ENCODE measurements around the gene C7.

C7 gene

GRCh38 chr5:41003670-41004376, 94.5 kb downstream of the C7 start:
- Histone ChIP-seq H3K4me1 (ENCODE audit: low read length) (no peaks in the 10 kb centered on the region), H3K9me3 (ENCODE audit: insufficient read depth, low read length) (no peaks in the 10 kb centered on the region), H4K20me1 (ENCODE audit: insufficient read depth, low read length) (no peaks in the 10 kb centered on the region), H3K4me3 (ENCODE audit: low read length) (no peak overlapping the region), H3K27me3 (ENCODE audit: low read depth, low read length) (no peaks in the 10 kb centered on the region), H3K27ac (ENCODE audit: low read length) (no peak overlapping the region), H2AFZ (ENCODE audit: low read depth, low read length) (no peak overlapping the region), H3K9ac (ENCODE audit: low read length) (no peak overlapping the region), H3K79me2 (ENCODE audit: low read length) (no peaks in the 10 kb centered on the region), H3K36me3 (replicated peaks; ENCODE audit: low read depth, low read length) (no peaks in the 10 kb centered on the region), H3K4me2 (ENCODE audit: low read length) (no peak overlapping the region)
- TF ChIP-seq EZH2phosphoT487 (IDR thresholded peaks at IDR 0.05; ENCODE audit: low read depth) (no peak), CTCF (IDR thresholded peaks at IDR 0.05; ENCODE audit: low read depth, low read length) (no peak)

- TF ChIP-seq EZH2phosphoT487 (IDR thresholded peaks at IDR 0.05; ENCODE audit: low read depth) (no peak), CTCF (IDR thresholded peaks at IDR 0.05; ENCODE audit: low read depth, low read length) (no peak)
- H3K36me3 ChIP-seq (replicated peaks; ENCODE audit: low read depth, low read length) = no peaks in the 10 kb centered on the region
- H4K20me1 ChIP-seq (ENCODE audit: insufficient read depth, low read length) = no peaks in the 10 kb centered on the region
- no peaks in the 10 kb centered on the region for H3K27me3 ChIP-seq (ENCODE audit: low read depth, low read length)
- no peak overlapping the region for H3K4me3 ChIP-seq (ENCODE audit: low read length)
- H3K27ac ChIP-seq (ENCODE audit: low read length) = no peak overlapping the region
- H3K79me2 ChIP-seq (ENCODE audit: low read length) = no peaks in the 10 kb centered on the region
- no peaks in the 10 kb centered on the region for H3K9me3 ChIP-seq (ENCODE audit: insufficient read depth, low read length)
- H2AFZ ChIP-seq (ENCODE audit: low read depth, low read length) = no peak overlapping the region
- no peak overlapping the region for H3K9ac ChIP-seq (ENCODE audit: low read length)
- peaks cover 3% of the 10 kb centered on the region; the same call in 1 of the 2 replicates for H3K4me1 ChIP-seq (ENCODE audit: low read length)
- H3K4me2 ChIP-seq (ENCODE audit: low read length) = no peak overlapping the region
Observed at GRCh38 chr5:41004931-41005330, 95.6 kb downstream of the C7 start.

- H3K9ac ChIP-seq (ENCODE audit: low read length) = no peak overlapping the region
- H3K4me3 ChIP-seq (ENCODE audit: low read length) = no peak overlapping the region
- no peak overlapping the region for H2AFZ ChIP-seq (ENCODE audit: low read depth, low read length)
- peaks cover 3% of the 10 kb centered on the region; the same call in 1 of the 2 replicates for H3K4me1 ChIP-seq (ENCODE audit: low read length)
- TF ChIP-seq EZH2phosphoT487 (IDR thresholded peaks at IDR 0.05; ENCODE audit: low read depth) (no peak), CTCF (IDR thresholded peaks at IDR 0.05; ENCODE audit: low read depth, low read length) (no peak)
- no peaks in the 10 kb centered on the region for H3K36me3 ChIP-seq (replicated peaks; ENCODE audit: low read depth, low read length)
- H3K27ac ChIP-seq (ENCODE audit: low read length) = no peak overlapping the region
- H4K20me1 ChIP-seq (ENCODE audit: insufficient read depth, low read length) = no peaks in the 10 kb centered on the region
- no peaks in the 10 kb centered on the region for H3K9me3 ChIP-seq (ENCODE audit: insufficient read depth, low read length)
- no peaks in the 10 kb centered on the region for H3K27me3 ChIP-seq (ENCODE audit: low read depth, low read length)
- H3K79me2 ChIP-seq (ENCODE audit: low read length) = no peaks in the 10 kb centered on the region
- no peak overlapping the region for H3K4me2 ChIP-seq (ENCODE audit: low read length)
Observed at GRCh38 chr5:41009232-41009631, 99.9 kb downstream of the C7 start.

GRCh38 chr5:41010572-41010971, 101.3 kb downstream of the C7 start:
- no peak overlapping the region for H3K4me3 ChIP-seq (ENCODE audit: low read length)
- H3K4me1 ChIP-seq (ENCODE audit: low read length) = peaks cover 3% of the 10 kb centered on the region; the same call in 1 of the 2 replicates
- H3K36me3 ChIP-seq (replicated peaks; ENCODE audit: low read depth, low read length) = no peaks in the 10 kb centered on the region
- H3K9me3 ChIP-seq (ENCODE audit: insufficient read depth, low read length) = no peaks in the 10 kb centered on the region
- no peak for TF ChIP-seq CTCF (IDR thresholded peaks at IDR 0.05; ENCODE audit: low read depth, low read length)
- TF ChIP-seq EZH2phosphoT487 (IDR thresholded peaks at IDR 0.05; ENCODE audit: low read depth) = no peak
- H3K27me3 ChIP-seq (ENCODE audit: low read depth, low read length) = no peaks in the 10 kb centered on the region
- no peak overlapping the region for H3K27ac ChIP-seq (ENCODE audit: low read length)
- H3K9ac ChIP-seq (ENCODE audit: low read length) = no peak overlapping the region
- H3K4me2 ChIP-seq (ENCODE audit: low read length) = no peak overlapping the region
- H2AFZ ChIP-seq (ENCODE audit: low read depth, low read length) = no peak overlapping the region
- H4K20me1 ChIP-seq (ENCODE audit: insufficient read depth, low read length) = no peaks in the 10 kb centered on the region
- no peaks in the 10 kb centered on the region for H3K79me2 ChIP-seq (ENCODE audit: low read length)
